ENCODE results near the gene ZFHX3.

The ZFHX3 gene

GRCh38 chr16:73053038-73053363, 5.1 kb upstream of the ZFHX3 start:
- H3K27ac ChIP-seq, result peak overlapping the region; percentile 96
- POLR2A ChIA-PET (ENCODE audit: low non-redundant PET), result interaction anchor here (0.6 kb wide), 1 partner anchor 270 kb away, joined by 3 read pairs; no protein-coding TSS in a partner anchor
- TF ChIP-seq CTCF (conservative IDR thresholded peaks at IDR 0.05; ENCODE audit: low read depth), result no peak
- CTCF ChIA-PET, result no interaction called here
- DNase-seq (ENCODE audit: low spot score), result no peak

GRCh38 chr16:73052576-73052975, 4.6 kb upstream of the ZFHX3 start:
- ChIA-PET POLR2A (ENCODE audit: low non-redundant PET) (no interaction called here), CTCF (no interaction called here)
- H3K27ac ChIP-seq, result peak overlapping the region; percentile 96
- no peak for TF ChIP-seq CTCF (conservative IDR thresholded peaks at IDR 0.05; ENCODE audit: low read depth)
- DNase-seq (ENCODE audit: low spot score), result no peak

GRCh38 chr16:73051961-73052360, 4.0 kb upstream of the ZFHX3 start:
- TF ChIP-seq CTCF (conservative IDR thresholded peaks at IDR 0.05; ENCODE audit: low read depth), result no peak
- ChIA-PET POLR2A (ENCODE audit: low non-redundant PET) (no interaction called here), CTCF (no interaction called here)
- H3K27ac ChIP-seq, result no peak overlapping the region
- no peak for DNase-seq (ENCODE audit: low spot score)

GRCh38 chr16:73051226-73051625, 3.3 kb upstream of the ZFHX3 start:
- no peak for TF ChIP-seq CTCF (conservative IDR thresholded peaks at IDR 0.05; ENCODE audit: low read depth)
- H3K27ac ChIP-seq, result peak overlapping the region; percentile 55; the same call in 1 of the 2 replicates
- ChIA-PET CTCF (no interaction called here), POLR2A (ENCODE audit: low non-redundant PET) (no interaction called here)
- no peak for DNase-seq (ENCODE audit: low spot score)

GRCh38 chr16:73050201-73051099, 2.5 kb upstream of the ZFHX3 start:
- no peak for TF ChIP-seq CTCF (conservative IDR thresholded peaks at IDR 0.05; ENCODE audit: low read depth)
- H3K27ac ChIP-seq, result peak overlapping the region; percentile 61
- POLR2A ChIA-PET (ENCODE audit: low non-redundant PET), result no interaction called here
- DNase-seq (ENCODE audit: low spot score), result no peak
- CTCF ChIA-PET, result no interaction called here

- peak overlapping the region; percentile 98 for H3K27ac ChIP-seq
- ChIA-PET POLR2A (ENCODE audit: low non-redundant PET) (no interaction called here), CTCF (interaction anchor here (0.6 kb wide), 1 partner anchor 101 kb away, joined by 3 read pairs; no protein-coding TSS in a partner anchor)
- no peak for TF ChIP-seq CTCF (conservative IDR thresholded peaks at IDR 0.05; ENCODE audit: low read depth)
- DNase-seq (ENCODE audit: low spot score), result no peak
These were observed 1.6 kb upstream of the ZFHX3 start for GRCh38 chr16:73049511-73049910.

Measured in RWPE1 (cell line).